ENCODE data around the gene GRB2.
"Not testable (repeated sequence)": the region's sequence is repeated elsewhere in the genome, so short reads cannot be mapped to it uniquely, and the experiment has no call there.

Gene GRB2

GRCh38 chr17:75384751-75385150 lies 20.7 kb downstream of the GRB2 start:
- DNase-seq, result no peak

DNA sequence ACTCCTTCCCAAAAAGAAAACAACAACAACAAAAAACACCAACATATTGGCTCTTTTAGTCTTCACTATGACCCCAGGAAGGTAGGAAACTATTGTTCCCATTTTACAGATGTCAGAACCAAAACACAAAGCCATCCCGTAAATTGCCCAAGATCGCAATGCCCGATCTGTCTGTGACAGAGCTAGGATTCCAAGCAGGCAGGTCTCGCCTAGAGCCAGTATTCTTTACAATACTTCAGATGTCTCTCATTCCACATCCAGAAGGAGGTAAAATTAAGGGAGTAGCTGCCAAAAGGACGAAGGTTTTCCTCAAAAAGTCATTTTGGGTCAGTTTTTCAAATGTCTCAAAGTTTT lies 21.7 kb downstream of the GRB2 start:
- no peak for DNase-seq

DNA sequence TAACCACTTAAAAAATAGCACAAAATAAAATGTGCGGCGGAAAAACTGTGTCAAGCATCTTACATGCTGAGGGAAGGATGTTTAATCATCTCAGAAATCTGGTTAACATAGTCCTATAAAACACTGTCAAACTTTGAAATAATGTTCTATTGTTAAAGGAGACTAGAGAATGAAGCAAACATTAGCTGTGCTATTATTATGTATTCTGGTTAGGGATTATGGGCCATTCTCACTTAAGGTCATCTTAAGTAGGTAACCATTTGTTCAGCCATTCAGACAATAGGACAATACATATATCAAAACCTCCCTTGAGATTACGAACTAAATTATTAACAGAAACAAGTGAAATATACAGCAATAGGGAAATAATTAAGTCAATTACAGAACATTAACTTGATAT lies 24.7 kb downstream of the GRB2 start:
- DNase-seq, result no peak

DNA sequence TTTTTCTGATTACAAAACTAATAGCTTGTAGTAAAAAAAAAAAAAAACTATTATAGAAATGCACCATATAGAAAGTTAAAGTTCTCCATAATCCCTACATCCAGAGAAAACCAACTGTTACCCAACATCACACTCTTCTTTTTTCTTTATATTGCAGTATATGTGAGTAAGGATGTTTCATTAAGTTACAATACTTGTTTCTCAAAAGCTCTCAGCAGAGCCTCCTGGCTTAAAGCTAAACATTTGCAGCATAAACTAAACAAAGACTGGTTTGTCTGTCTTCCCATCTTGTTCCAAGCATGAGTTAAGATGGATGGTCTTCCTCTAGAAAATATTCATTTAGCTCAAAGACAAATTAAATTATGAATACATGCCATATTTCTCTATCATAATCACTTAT lies 25.2 kb downstream of the GRB2 start:
- no peak for DNase-seq

DNA sequence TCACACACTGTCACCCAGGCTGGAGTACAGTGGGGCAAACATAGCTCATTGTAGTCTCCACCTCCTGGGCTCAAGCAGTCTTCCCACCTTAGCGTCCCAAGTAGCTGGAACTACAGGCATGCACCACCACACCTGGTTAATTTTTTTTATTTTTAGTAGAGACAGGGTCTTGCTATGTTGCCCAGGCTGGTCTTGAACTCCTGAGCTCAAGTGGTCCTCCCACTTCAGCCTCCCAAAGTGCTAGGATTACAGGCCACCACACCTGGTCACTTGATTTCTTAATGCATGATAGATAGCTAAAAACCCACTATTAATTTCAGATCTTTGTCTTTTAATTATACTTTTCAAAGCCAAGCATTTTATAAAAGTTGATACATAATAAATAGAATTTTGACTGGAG lies 26.1 kb downstream of the GRB2 start:
- not testable (repeated sequence) for DNase-seq

- no peak for DNase-seq
Measured at GRCh38 chr17:75373280-75373679, 32.2 kb downstream of the GRB2 start.

- DNase-seq, result no peak
Measured at GRCh38 chr17:75371981-75372380, 33.5 kb downstream of the GRB2 start.

DNA sequence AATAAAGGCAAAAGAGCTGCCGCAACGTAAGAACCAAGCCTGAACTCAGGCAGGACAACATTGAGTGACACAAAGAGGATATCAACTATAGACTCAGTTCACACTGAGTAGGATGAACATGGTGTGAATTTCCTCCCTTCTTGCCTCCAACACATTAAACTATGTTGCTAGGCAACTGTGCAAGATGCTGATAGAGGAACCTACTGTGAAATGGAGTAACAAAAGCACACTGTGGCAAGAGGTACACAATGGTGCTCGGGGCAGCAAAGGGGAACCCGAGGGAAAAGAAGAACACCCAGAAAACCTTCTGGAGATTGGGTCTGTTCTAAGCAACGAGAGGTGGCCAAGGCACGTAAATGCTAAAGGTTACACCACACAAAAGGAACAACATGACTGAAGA lies 34.1 kb downstream of the GRB2 start:
- DNase-seq, result no peak

- no peak for DNase-seq
Measured at GRCh38 chr17:75370286-75370915, 35.1 kb downstream of the GRB2 start.

- peak; percentile 43 for DNase-seq
Measured at GRCh38 chr17:75367838-75368789, 37.4 kb downstream of the GRB2 start.

DNA sequence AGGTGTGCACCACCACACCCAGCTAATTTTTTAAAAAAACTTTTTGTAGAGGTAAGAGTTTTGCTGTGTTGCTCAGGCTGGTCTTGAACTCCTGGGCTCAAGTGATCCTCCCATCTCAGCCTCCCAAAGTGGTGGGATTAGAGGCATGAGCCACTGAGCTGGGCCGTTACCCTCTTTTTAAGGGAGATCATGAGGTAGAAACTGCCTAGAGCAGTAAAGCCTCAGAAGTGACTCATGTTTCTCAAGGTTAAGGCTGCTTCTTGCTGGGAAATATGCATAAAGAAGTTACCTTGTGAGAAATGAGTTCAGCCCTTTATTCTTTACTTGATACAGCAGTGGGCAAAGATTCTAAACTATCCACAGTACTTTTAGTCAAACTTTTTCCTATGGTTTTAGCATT lies 38.2 kb downstream of the GRB2 start:
- no peak for DNase-seq

DNA sequence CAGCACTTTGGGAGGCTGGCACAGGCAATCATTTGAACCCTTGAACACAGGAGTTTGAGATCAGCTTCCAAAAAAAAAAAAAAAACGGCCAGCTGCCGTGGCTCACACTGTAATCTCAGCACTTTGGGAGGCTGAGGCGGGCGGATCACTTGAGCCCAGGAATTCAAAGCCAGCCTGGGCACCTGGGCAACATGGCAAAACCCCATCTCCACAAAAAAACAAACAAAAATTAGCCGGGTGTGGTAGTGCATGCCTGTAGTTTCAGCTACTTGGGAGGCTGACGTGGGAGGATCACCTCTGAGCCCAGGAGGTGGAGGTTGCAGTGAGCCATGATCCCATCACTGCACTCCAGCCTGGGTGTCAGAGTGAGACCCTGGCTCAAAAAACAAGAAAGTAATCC lies 39.0 kb downstream of the GRB2 start:
- DNase-seq, result no peak

DNA sequence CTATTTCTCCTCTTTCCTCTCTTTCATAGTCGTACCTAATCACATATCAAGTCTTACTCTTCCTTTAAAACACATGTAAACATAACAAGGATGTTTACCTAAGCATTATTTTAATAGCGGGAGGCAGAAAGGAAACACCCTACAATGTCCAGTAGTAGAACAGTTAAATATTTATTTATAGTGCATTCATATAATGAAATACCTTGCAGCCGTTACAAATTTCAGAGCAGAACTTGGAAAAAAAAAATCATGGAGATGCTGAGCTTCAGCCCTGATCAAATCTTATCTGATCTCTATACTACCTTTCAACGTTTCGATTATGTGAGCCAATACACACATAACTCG lies 39.6 kb downstream of the GRB2 start:
- no peak for DNase-seq

- DNase-seq, result no peak
Measured at GRCh38 chr17:75365009-75365930, 40.2 kb downstream of the GRB2 start.

- DNase-seq, result no peak
Measured at GRCh38 chr17:75364078-75364477, 41.4 kb downstream of the GRB2 start.

- no peak for DNase-seq
Measured at GRCh38 chr17:75361996-75362395, 43.5 kb downstream of the GRB2 start.

DNA sequence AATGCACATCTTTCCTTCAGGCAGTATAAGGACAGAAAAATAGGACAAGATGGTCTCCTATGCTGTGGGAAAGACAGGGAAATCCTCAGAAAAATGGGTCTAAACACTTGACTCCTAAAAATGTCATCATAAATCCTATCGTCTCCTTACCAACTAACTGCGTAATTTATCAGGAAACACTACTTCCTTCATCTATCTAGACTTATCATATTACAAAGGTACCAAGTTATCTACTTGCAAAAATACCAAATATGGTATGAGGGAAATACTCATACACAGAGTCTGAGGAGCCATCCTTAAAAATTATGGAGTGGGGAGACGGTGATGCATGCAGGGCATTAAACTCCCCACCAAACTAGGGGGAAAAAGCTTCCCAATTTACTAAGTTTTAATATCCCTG lies 44.1 kb downstream of the GRB2 start:
- no peak for DNase-seq

DNA sequence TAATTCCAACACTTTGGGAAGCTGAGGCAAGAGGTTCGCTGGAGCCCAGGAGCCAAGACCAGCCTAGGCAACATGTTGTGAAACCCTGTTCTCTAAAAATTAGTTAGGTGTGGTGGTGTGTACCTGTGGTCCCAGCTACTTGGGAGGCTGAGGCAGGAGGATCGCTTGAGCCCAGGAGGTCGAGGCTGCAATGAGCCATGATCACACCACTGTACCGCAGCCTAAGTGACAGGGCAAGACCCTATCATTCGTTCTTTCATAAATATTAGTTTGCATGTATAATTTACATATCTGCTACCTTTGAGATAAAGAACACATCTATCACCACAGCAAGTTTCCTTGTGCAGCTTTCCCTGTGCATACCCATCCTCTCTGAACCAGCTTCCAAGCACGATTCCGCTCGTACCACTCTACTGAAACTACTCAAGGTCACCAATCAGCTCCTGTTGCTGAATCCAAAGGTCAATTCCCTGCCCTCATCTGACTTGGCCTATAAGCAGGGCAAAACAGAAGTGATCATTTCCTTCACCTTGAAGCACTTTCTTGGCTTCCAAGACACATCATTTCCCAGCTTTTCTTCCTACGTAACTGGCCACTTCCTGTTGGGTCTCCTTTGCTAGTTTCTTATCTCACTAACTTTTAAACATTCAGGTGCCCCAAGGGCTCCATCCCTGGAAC lies 49.1 kb downstream of the GRB2 start:
- DNase-seq, result no peak

DNA sequence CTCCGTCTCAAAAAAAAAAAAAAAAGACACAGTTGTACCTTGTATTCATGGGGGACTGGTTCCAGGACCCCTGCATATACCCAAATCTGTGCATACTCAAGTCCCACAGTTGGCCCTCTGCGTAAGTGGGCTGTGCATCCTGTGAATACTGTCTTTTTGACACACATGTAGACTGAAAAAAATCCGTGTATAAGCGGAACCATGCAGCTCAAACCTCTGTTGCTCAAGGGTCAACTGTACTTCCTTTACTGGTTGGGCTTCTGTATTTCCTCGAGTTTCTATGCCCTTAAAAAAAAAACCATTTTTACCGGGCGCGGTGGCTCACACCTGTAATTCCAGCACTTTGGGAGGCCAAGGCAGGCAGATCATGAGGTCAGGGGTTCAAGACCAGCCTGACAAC lies 52.3 kb downstream of the GRB2 start:
- no peak for DNase-seq

DNA sequence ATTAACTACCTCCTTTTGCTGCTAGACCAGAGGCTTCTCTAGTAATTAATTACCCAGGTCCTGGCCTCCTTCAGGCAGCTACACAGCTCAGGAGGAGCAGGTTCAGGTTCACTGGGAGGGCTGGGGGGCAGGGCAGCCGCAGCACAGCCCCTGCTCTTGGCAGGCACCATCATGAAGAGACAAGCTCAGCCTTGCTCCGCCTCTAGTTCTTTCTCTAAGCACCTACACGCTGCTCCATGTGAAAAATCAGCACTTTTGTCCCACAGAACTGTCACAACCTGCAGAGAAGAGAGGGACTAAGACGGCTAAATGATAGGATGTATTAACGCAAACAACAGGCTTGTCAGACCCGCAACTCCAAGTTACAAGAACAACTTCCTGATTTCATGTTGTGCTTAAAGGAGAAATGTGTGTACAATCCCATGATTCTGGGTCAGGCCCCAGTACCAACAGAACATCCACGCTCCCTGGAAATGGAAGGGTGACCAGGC lies 53.4 kb downstream of the GRB2 start:
- DNase-seq, result peak; percentile 54

- no peak for DNase-seq
Measured at GRCh38 chr17:75350706-75351105, 54.8 kb downstream of the GRB2 start.

DNA sequence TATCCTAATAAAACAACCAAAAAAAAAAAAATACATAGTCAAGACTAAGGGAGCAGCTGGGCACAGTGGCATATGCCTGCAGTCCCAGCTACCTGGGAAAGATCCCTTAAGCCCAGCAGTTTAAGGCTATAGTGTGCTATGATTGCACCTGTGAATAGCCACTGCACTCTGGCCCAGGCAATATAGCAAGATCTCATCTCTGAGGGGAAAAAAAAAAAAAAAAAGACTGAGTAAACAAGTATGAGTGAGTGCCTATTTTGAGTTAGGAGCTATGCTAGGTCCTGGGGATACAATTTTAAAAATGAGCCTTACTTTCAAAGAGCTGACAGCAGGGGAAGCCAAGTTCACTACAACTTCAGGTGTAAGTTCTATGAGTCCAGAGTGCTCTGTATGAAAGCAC lies 55.4 kb downstream of the GRB2 start:
- no peak for DNase-seq

DNA sequence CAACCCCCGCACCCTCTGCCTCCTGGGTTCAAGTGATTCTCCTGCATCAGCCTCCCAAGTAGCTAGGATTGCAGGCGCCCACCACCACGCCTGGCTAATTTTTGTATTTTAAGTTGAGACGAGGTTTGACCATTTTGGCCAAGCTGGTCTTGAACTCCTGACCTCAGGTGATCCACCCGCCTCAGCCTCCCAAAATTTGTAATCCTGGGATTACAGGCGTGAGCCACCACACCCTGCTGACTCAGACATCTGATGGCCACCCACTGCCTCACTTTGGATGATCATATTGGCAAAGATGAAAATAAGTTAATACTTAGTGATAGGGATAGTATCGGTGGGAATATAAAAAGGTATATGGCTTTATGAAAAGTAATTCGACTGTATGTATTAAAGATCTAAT lies 55.9 kb downstream of the GRB2 start:
- no peak for DNase-seq

Data from NCI-H2227 treated with DMSO at 0.1 percent for 48 hours (cell line).